Panc1 (cell line): ENCODE results near the gene PDZD4. TPM values are rescaled to one million over a fixed set of nuclear protein-coding genes. Genes with fewer than 3 reads are reported as not detected.

Source experiments
- ATAC-seq: fragments of 200-7000 bp; cut with Tn5 transposase; 2 replicates; pipeline ENCODE4 v1.9.1; 2020; ENCODE audit warnings: mild to moderate bottlenecking, moderate library complexity
- BruUV-seq: library from RNA; stranded (reverse); fragments of 400-500 nt; replicated peaks from 2 replicates; lab custom pipeline; 2021; lab: Mats Ljungman, UMichigan
- CTCF ChIA-PET: fragments of 300-600 bp; sonication (Branson Sonifier 250); formaldehyde crosslinking; loops from one replicate; lab custom pipeline; 2022; ENCODE audit warnings: antibody characterized with exemption; lab: Charles Lee
- POLR2A ChIA-PET: fragments of 300-600 bp; sonication (Branson Sonifier 250); formaldehyde crosslinking; loops from one replicate; lab custom pipeline; 2022; ENCODE audit warnings: antibody characterized with exemption; lab: Charles Lee
- DNase-seq: peaks from one replicate; pipeline ENCODE4 v3.0.0-alpha.2; 2010; ENCODE audit warnings: low read depth, low spot score
- H3K27ac ChIP-seq: 2 replicates; pipeline ENCODE4 v1.5.1; 2011; ENCODE audit warnings: mild to moderate bottlenecking, low read length, inconsistent platforms
- H3K27me3 ChIP-seq: fragments of 200-500 bp; sonication (Bioruptor generic); 2 replicates; pipeline ENCODE4 v1.6.0; 2014; ENCODE audit warnings: low read length, inconsistent platforms; ENCODE audit not compliant: control insufficient read depth, insufficient read depth
- H3K36me3 ChIP-seq: fragments of 200-500 bp; sonication (Bioruptor generic); 2 replicates; pipeline ENCODE4 v1.5.1; 2014; ENCODE audit warnings: inconsistent platforms, mild to moderate bottlenecking, low read length, moderate library complexity; ENCODE audit not compliant: control insufficient read depth, insufficient read depth
- H3K4me1 ChIP-seq: 2 replicates; pipeline ENCODE4 v1.5.1; 2011; ENCODE audit warnings: inconsistent platforms, mild to moderate bottlenecking, low read length, moderate library complexity; ENCODE audit not compliant: control insufficient read depth, insufficient read depth
- H3K4me3 ChIP-seq, 2 experiments: 2 replicates each; pipeline ENCODE4 v1.5.1; 2011 to 2012; ENCODE audit warnings: low read depth in 2 of 2, low read length in 2 of 2, mild to moderate bottlenecking in 2 of 2, inconsistent platforms in 1 of 2, moderate library complexity in 1 of 2
- H3K9me3 ChIP-seq: fragments of 200-500 bp; sonication (Bioruptor generic); 2 replicates; pipeline ENCODE4 v1.5.1; 2014; ENCODE audit warnings: low read depth, mild to moderate bottlenecking, inconsistent platforms, low read length, moderate library complexity; ENCODE audit not compliant: control insufficient read depth, insufficient read depth
- CTCF ChIP-seq: fragments of 450-650 bp; IDR thresholded peaks from 2 replicates; pipeline ENCODE4 v1.5.1; 2017; ENCODE audit warnings: mild to moderate bottlenecking
- POLR2AphosphoS5 ChIP-seq: IDR thresholded peaks from 2 replicates; pipeline ENCODE4 v1.6.1; 2012; ENCODE audit warnings: mild to moderate bottlenecking, low read depth, low read length, moderate library complexity
- REST ChIP-seq, 2 experiments: IDR thresholded peaks; 2 replicates each; pipeline ENCODE4 v1.6.1; 2011 to 2012; ENCODE audit warnings: low read depth in 2 of 2, control low read depth in 1 of 2, low read length in 1 of 2, mild to moderate bottlenecking in 1 of 2, moderate library complexity in 1 of 2; ENCODE audit not compliant: insufficient read depth in 1 of 2
- SIN3A ChIP-seq: IDR thresholded peaks from 2 replicates; pipeline ENCODE4 v1.6.1; 2012; ENCODE audit warnings: low read depth, mild to moderate bottlenecking, low read length, moderate library complexity, borderline replicate concordance; ENCODE audit not compliant: insufficient read depth
- TCF7L2 ChIP-seq: IDR thresholded peaks from 2 replicates; pipeline ENCODE4 v1.6.1; 2011; ENCODE audit warnings: mild to moderate bottlenecking, low read depth, low read length, inconsistent platforms
- in situ Hi-C: cut with HindIII; loops from 2 replicates; pipeline ENCODE4 v1.10.0; 2016; ENCODE audit warnings: low sequenced_read_pairs, low pct_unique_long_range_greater_than_20kb
- intact Hi-C: fragments of 100-400 bp; cut with micrococcal nuclease; formaldehyde crosslinking; loops from one replicate; pipeline ENCODE4 v1.10.0; 2022; ENCODE audit not compliant: unreplicated experiment
- total RNA-seq: library from RNA; stranded (reverse); gene quantifications from one replicate; pipeline ENCODE4 v1.2.1, GENCODE V29; 2021; ENCODE audit not compliant: unreplicated experiment

PDZD4 gene
- total RNA-seq, 1 experiment from 2014 or later: 37.2 TPM

- Histone ChIP-seq H3K27ac (no peak overlapping the region), H3K9me3 (no peaks in the 10 kb centered on the region), H3K4me3 (no peak overlapping the region), H3K27me3 (no peaks in the 10 kb centered on the region), H3K36me3 (no peaks in the 10 kb centered on the region), H3K4me1 (no peaks in the 10 kb centered on the region)
- TF ChIP-seq SIN3A (no peak), TCF7L2 (no peak), POLR2AphosphoS5 (no peak), REST (IDR thresholded peaks at IDR 0.05; ENCODE audit: insufficient read depth in 1 of 2, low read depth in 2 of 2, low read length in 1 of 2) (no peak), CTCF (no peak)
- ATAC-seq: no peak
- in situ Hi-C loops: no loop called here
- no peak for DNase-seq
- intact Hi-C loops: no loop called here
- ChIA-PET CTCF (no interaction called here), POLR2A (no interaction called here)
- BruUV-seq: no TSS peak
Measured at GRCh38 chrX:153867139-153867538, 36.8 kb upstream of the PDZD4 start.

GRCh38 chrX:153866302-153867019, 36.1 kb upstream of the PDZD4 start:
- BruUV-seq: no TSS peak
- ChIA-PET POLR2A (no interaction called here), CTCF (no interaction called here)
- in situ Hi-C loops: no loop called here
- no peak overlapping the region for H3K27ac ChIP-seq
- no peak for TF ChIP-seq POLR2AphosphoS5
- TF ChIP-seq SIN3A: no peak
- no peak for TF ChIP-seq TCF7L2
- TF ChIP-seq REST (IDR thresholded peaks at IDR 0.05; ENCODE audit: insufficient read depth in 1 of 2, low read depth in 2 of 2, low read length in 1 of 2): no peak
- intact Hi-C loops: no loop called here
- DNase-seq (no peak), ATAC-seq (no peak)
- no peaks in the 10 kb centered on the region for H3K27me3 ChIP-seq
- no peaks in the 10 kb centered on the region for H3K9me3 ChIP-seq
- H3K4me1 ChIP-seq: no peaks in the 10 kb centered on the region
- no peak overlapping the region for H3K4me3 ChIP-seq
- no peaks in the 10 kb centered on the region for H3K36me3 ChIP-seq
